Neuronal stem cell (in vitro differentiated cells): Measurements from ENCODE around the gene CYP4F11.

Experiments
- DNase-seq: peaks from one replicate; pipeline ENCODE4 v3.0.0-alpha.2; 2013; ENCODE audit warnings: low spot score
- H2AFZ ChIP-seq: one replicate; pipeline ENCODE4 v1.6.1; 2013; ENCODE audit warnings: mild to moderate bottlenecking, low read length, inconsistent platforms
- H2AK5ac ChIP-seq: 2 replicates; pipeline ENCODE4 v1.6.1; 2013; ENCODE audit warnings: low read depth, mild to moderate bottlenecking, inconsistent platforms, low read length, moderate library complexity, mixed read lengths
- H2BK120ac ChIP-seq: 2 replicates; pipeline ENCODE4 v1.6.1; 2013; ENCODE audit warnings: low read depth, mild to moderate bottlenecking, inconsistent platforms, low read length, moderate library complexity, mixed read lengths
- H2BK12ac ChIP-seq: one replicate; pipeline ENCODE4 v1.6.1; 2013; ENCODE audit warnings: low read length, inconsistent platforms
- H2BK15ac ChIP-seq: 2 replicates; pipeline ENCODE4 v1.6.1; 2013; ENCODE audit warnings: mild to moderate bottlenecking, low read length, inconsistent platforms, mixed read lengths
- H2BK5ac ChIP-seq: one replicate; pipeline ENCODE4 v1.6.1; 2013; ENCODE audit warnings: inconsistent platforms, mild to moderate bottlenecking, low read length, moderate library complexity
- H3K14ac ChIP-seq: one replicate; pipeline ENCODE4 v1.6.1; 2013; ENCODE audit warnings: low read length, inconsistent platforms
- H3K18ac ChIP-seq: 2 replicates; pipeline ENCODE4 v1.6.1; 2013; ENCODE audit warnings: low read length, inconsistent platforms
- H3K23ac ChIP-seq: 2 replicates; pipeline ENCODE4 v1.6.1; 2013; ENCODE audit warnings: low read depth, mild to moderate bottlenecking, mixed read lengths, low read length, inconsistent platforms; ENCODE audit not compliant: poor library complexity
- H3K27ac ChIP-seq: replicated peaks from 3 replicates; pipeline ENCODE4 v1.5.1; 2013; ENCODE audit warnings: low read length, inconsistent platforms
- H3K27me3 ChIP-seq, 3 experiments: 2 replicates each; pipeline ENCODE4 v1.6.1; 2013; ENCODE audit warnings: low read length in 3 of 3, mild to moderate bottlenecking in 2 of 3, inconsistent platforms in 1 of 3, low read depth in 1 of 3, mixed read lengths in 1 of 3, moderate library complexity in 1 of 3; ENCODE audit not compliant: control insufficient read depth in 3 of 3, insufficient read depth in 3 of 3
- H3K36me3 ChIP-seq, 2 donors: replicated peaks in 1 of 2; 2 replicates each; pipeline ENCODE4 v1.6.1; 2013; ENCODE audit warnings: low read length in 2 of 2; ENCODE audit not compliant: control insufficient read depth in 2 of 2, insufficient read depth in 2 of 2
- H3K4ac ChIP-seq: 2 replicates; pipeline ENCODE4 v1.6.1; 2013; ENCODE audit warnings: inconsistent platforms, mild to moderate bottlenecking, low read length, moderate library complexity
- H3K4me1 ChIP-seq, 2 donors: 1 replicate in 1 of 2; 2 replicates in 1 of 2; pipeline ENCODE4 v1.6.1; 2013; ENCODE audit warnings: low read length in 2 of 2, low read depth in 1 of 2; ENCODE audit not compliant: control insufficient read depth in 2 of 2, insufficient read depth in 1 of 2
- H3K4me2 ChIP-seq: one replicate; pipeline ENCODE4 v1.6.1; 2013; ENCODE audit warnings: mild to moderate bottlenecking, low read length, inconsistent platforms; ENCODE audit not compliant: insufficient read depth, poor library complexity, severe bottlenecking
- H3K4me3 ChIP-seq, 2 donors: 2 replicates each; pipeline ENCODE4 v1.5.1; 2013; ENCODE audit warnings: low read length in 2 of 2, mild to moderate bottlenecking in 2 of 2, inconsistent platforms in 1 of 2, moderate library complexity in 1 of 2
- H3K79me1 ChIP-seq: one replicate; pipeline ENCODE4 v1.6.1; 2013; ENCODE audit warnings: low read depth, mild to moderate bottlenecking, inconsistent platforms, low read length, moderate library complexity
- H3K9ac ChIP-seq: one replicate; pipeline ENCODE4 v1.6.1; 2013; ENCODE audit warnings: mild to moderate bottlenecking, low read depth, low read length, inconsistent platforms; ENCODE audit not compliant: poor library complexity
- H3K9me3 ChIP-seq, 2 donors: replicated peaks in 1 of 2; 2 replicates each; pipeline versions ENCODE3 to v1.6.1; 2013; ENCODE audit warnings: low read length in 2 of 2, mild to moderate bottlenecking in 2 of 2, inconsistent platforms in 1 of 2, low read depth in 1 of 2, mixed read lengths in 1 of 2, moderate library complexity in 1 of 2; ENCODE audit not compliant: control insufficient read depth in 2 of 2, insufficient read depth in 1 of 2
- H4K8ac ChIP-seq: one replicate; pipeline ENCODE4 v1.6.1; 2013; ENCODE audit warnings: low read depth, mild to moderate bottlenecking, inconsistent platforms, low read length, moderate library complexity
- H4K91ac ChIP-seq: one replicate; pipeline ENCODE4 v1.6.1; 2013; ENCODE audit warnings: low read length, low read depth, mild to moderate bottlenecking, inconsistent platforms; ENCODE audit not compliant: poor library complexity
- WGBS, 2 donors: extraction: QIAGEN DNeasy Blood & Tissue Kit; methylation state at CpG; one replicate each; pipeline ENCODE4 v1.1.7; 2013; ENCODE audit warnings: missing lambda C conversion rate in 2 of 2, mixed read lengths in 1 of 2; ENCODE audit not compliant: insufficient read length in 2 of 2, insufficient replicate concordance in 1 of 2; ENCODE audit errors: extremely low coverage in 2 of 2; 5-methylcytosine and 5-hydroxymethylcytosine counted together

Gene CYP4F11

GRCh38 chr19:15869109-15869555 lies 65.2 kb downstream of the CYP4F11 start:
- Histone ChIP-seq H3K27ac (no peak overlapping the region), H4K91ac (no peak overlapping the region), H3K23ac (no peak overlapping the region), H2AK5ac (no peak overlapping the region), H2BK12ac (no peak overlapping the region), H3K27me3 (no peaks in the 10 kb centered on the region), H2BK120ac (no peak overlapping the region), H3K18ac (no peak overlapping the region), H3K4ac (no peak overlapping the region), H2AFZ (no peak overlapping the region), H4K8ac (no peak overlapping the region), H2BK5ac (no peak overlapping the region), H3K14ac (no peak overlapping the region), H3K9me3 (peaks cover 0 to 2% of the 10 kb centered on the region in 2 donors), H3K4me1 (no peaks in the 10 kb centered on the region), H3K79me1 (no peaks in the 10 kb centered on the region), H3K4me3 (no peak overlapping the region), H3K36me3 (no peaks in the 10 kb centered on the region), H3K4me2 (no peak overlapping the region), H3K9ac (no peak overlapping the region), H2BK15ac (no peak overlapping the region)
- DNase-seq: peak; percentile 4
- WGBS, 2 donors: no CpG with 5 or more reads among the region's 3 CpGs

DNA sequence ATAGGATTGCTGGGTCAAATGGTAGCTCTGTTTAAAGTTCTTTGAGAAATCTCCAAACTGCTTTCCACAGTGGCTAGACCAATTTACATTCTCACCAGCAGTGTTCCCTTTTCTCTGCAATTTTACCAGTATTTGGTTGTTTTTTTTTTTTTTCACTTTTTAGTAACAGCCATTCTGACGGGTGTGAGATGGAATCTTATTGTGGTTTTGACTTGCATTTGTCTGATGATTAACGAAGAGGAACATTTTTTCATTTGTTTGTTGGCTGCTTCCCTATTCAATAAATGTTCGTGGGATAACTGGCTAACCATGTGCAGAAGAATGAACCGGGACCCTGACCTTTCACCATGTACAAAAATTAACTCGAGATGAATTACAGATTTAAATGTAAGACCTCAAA lies 67.7 kb downstream of the CYP4F11 start:
- Histone ChIP-seq H2AK5ac (no peak overlapping the region), H2BK12ac (no peak overlapping the region), H3K4me1 (no peaks in the 10 kb centered on the region), H2BK15ac (no peak overlapping the region), H2BK5ac (no peak overlapping the region), H2BK120ac (no peak overlapping the region), H4K8ac (no peak overlapping the region), H3K36me3 (no peaks in the 10 kb centered on the region), H3K9me3 (peaks cover 0 to 11% of the 10 kb centered on the region in 2 donors), H3K4me2 (no peak overlapping the region), H2AFZ (no peak overlapping the region), H3K27ac (no peak overlapping the region), H3K27me3 (no peaks in the 10 kb centered on the region), H4K91ac (no peak overlapping the region), H3K23ac (no peak overlapping the region), H3K9ac (no peak overlapping the region), H3K4ac (no peak overlapping the region), H3K79me1 (no peaks in the 10 kb centered on the region), H3K4me3 (no peak overlapping the region), H3K18ac (no peak overlapping the region), H3K14ac (no peak overlapping the region)
- DNase-seq: no peak
- no CpG with 5 or more reads among the region's 5 CpGs for WGBS, 2 donors

DNA sequence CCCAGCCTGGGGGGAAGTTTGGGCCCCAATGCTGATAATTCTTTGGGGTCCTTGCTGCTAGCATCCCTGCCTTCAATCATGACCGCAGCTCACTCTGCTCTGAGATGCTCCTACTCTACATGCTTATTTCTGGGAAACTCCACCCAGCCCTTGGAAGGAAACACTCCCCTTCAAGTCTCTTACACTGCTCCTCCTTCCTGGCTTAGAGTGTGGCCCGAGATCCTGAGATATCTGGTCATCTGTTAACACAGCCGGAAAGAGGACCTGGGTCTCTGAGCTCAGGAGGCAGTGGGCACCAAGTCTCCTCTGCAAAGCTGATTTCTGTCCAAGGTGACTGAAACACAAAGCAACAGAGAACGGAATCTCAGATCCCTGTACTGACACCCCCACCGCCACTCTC lies 69.5 kb downstream of the CYP4F11 start:
- Histone ChIP-seq H3K27me3 (no peaks in the 10 kb centered on the region), H3K36me3 (no peaks in the 10 kb centered on the region), H2BK15ac (no peak overlapping the region), H2BK120ac (no peak overlapping the region), H2BK12ac (no peak overlapping the region), H2BK5ac (no peak overlapping the region), H3K9ac (no peak overlapping the region), H3K4me1 (no peaks in the 10 kb centered on the region), H3K14ac (no peak overlapping the region), H3K4ac (no peak overlapping the region), H2AK5ac (no peak overlapping the region), H3K18ac (no peak overlapping the region), H3K9me3 (peaks cover 0 to 10% of the 10 kb centered on the region in 2 donors), H3K23ac (no peak overlapping the region), H2AFZ (no peak overlapping the region), H3K27ac (no peak overlapping the region), H3K4me3 (no peak overlapping the region), H4K8ac (no peak overlapping the region), H3K4me2 (no peak overlapping the region), H4K91ac (no peak overlapping the region), H3K79me1 (no peaks in the 10 kb centered on the region)
- no CpG with 5 or more reads among the region's 5 CpGs for WGBS, 2 donors
- no peak for DNase-seq

- H3K4me3 ChIP-seq: peak overlapping the region in 1 of 2 donors; percentile 26
- no CpG with 5 or more reads among the region's 8 CpGs for WGBS, 2 donors
- H2BK5ac ChIP-seq: no peak overlapping the region
- no peak overlapping the region for H2AK5ac ChIP-seq
- no peak overlapping the region for H2AFZ ChIP-seq
- H3K4ac ChIP-seq: no peak overlapping the region
- no peak overlapping the region for H2BK15ac ChIP-seq
- H3K9ac ChIP-seq: no peak overlapping the region
- H3K27ac ChIP-seq: no peak overlapping the region
- no peak overlapping the region for H2BK120ac ChIP-seq
- no peak overlapping the region for H3K23ac ChIP-seq
- no peak overlapping the region for H3K4me2 ChIP-seq
- H3K14ac ChIP-seq: no peak overlapping the region
- no peak overlapping the region for H4K8ac ChIP-seq
- no peak overlapping the region for H4K91ac ChIP-seq
- no peak overlapping the region for H3K18ac ChIP-seq
- H2BK12ac ChIP-seq: no peak overlapping the region
- no peaks in the 10 kb centered on the region for H3K36me3 ChIP-seq
- peaks cover 0 to 3% (median 0%) of the 10 kb centered on the region in 3 experiments for H3K27me3 ChIP-seq
- H3K4me1 ChIP-seq: no peaks in the 10 kb centered on the region
- no peak for DNase-seq
- peaks cover 0 to 11% of the 10 kb centered on the region in 2 donors for H3K9me3 ChIP-seq
- no peaks in the 10 kb centered on the region for H3K79me1 ChIP-seq
Measured at GRCh38 chr19:15863272-15863671, 71.1 kb downstream of the CYP4F11 start.
